ENCODE measurements around the gene NAIP. TPM values are rescaled to one million over a fixed set of nuclear protein-coding genes. Genes with fewer than 3 reads are reported as not detected.
"Not testable (repeated sequence)": the region's sequence is repeated elsewhere in the genome, so short reads cannot be mapped to it uniquely, and the experiment has no call there.

Gene NAIP
- polyA plus RNA-seq = 1 to 10 TPM; 2.3 to 3.7 (median 3.1) TPM

DNA sequence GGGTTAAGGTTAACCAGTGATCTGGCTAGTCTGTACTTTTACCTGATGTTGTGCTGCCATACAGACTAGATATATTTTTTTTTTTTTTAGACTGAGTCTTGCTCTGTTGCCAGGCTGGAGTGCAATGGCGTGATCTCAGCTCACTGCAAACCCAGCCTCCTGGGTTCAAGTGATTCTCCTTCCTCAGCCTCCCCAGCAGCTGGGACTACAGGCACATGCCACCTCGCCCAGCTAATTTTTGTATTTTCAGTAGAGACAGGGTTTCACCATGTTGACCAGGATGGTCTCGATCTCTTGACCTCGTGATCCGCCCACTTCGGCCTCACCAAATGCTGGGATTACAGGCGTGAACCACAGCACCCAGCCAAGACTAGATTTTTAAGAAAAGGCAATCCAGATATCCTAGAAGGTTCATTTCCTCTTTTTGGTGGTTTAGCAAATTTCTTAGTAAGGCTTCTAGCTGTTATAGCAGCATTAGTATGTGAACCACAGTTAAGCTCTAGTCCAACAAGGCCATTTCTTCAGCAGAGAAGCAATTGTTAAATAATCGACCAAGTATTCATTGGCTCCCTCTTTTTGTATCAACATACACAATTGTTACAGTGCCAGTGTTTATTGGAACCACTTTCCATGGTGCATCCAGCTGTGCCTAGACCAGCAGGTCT, at the start of gene NAIP:
Gene NAIP, minus strand, starts transcription at position 51 of the 665 bp plus-strand sequence. CDS start 12,424 bp downstream, outside the sequence.
- H3K36me3 Mint-ChIP-seq; H3K27ac Mint-ChIP-seq; H3K4me1 Mint-ChIP-seq; H3K4me3 Mint-ChIP-seq; H3K9me3 Mint-ChIP-seq; H3K27me3 Mint-ChIP-seq (ENCODE audit: low read depth in 3 of 3); DNase-seq: not testable (repeated sequence)

- H3K4me1 Mint-ChIP-seq; H3K36me3 Mint-ChIP-seq; H3K27ac Mint-ChIP-seq; DNase-seq; H3K4me3 Mint-ChIP-seq; H3K27me3 Mint-ChIP-seq (ENCODE audit: low read depth in 3 of 3); H3K9me3 Mint-ChIP-seq: not testable (repeated sequence)
Measured at GRCh38 chr5:71067262-71067928, 42.3 kb upstream of the NAIP start, which contains the start of gene GTF2H2. Gene GTF2H2, minus strand, starts transcription at chr5:71067676. Its CDS starts 4,913 bp downstream, at chr5:71062763.

DNA sequence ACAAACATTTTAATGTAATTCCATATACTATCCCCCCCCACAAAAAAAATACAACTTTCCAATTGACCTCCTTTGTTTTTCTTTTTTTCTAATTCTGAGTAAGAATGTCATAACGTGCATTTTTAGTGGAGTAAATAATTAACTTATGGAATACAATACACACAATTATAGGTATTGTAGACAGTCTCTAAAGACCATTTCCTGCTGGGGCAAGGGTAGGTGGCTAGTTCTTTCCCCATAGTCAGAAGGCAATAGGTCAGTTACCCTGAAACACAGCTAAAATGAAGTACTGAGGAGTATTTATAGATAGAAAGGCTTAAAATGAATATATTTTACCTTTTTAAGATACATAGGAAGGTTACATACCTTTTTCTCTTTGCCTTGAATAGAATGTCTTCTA, 36.2 kb upstream of the NAIP start:
- not testable (repeated sequence) for H3K9me3 Mint-ChIP-seq; H3K27me3 Mint-ChIP-seq (ENCODE audit: low read depth in 3 of 3); H3K4me3 Mint-ChIP-seq; H3K36me3 Mint-ChIP-seq; H3K4me1 Mint-ChIP-seq; H3K27ac Mint-ChIP-seq; DNase-seq

- H3K27ac Mint-ChIP-seq; H3K27me3 Mint-ChIP-seq (ENCODE audit: low read depth in 3 of 3); DNase-seq; H3K9me3 Mint-ChIP-seq; H3K4me3 Mint-ChIP-seq; H3K4me1 Mint-ChIP-seq; H3K36me3 Mint-ChIP-seq: not testable (repeated sequence)
Measured at GRCh38 chr5:71059426-71059825, 34.3 kb upstream of the NAIP start.

GRCh38 chr5:71044808-71045207, 19.7 kb upstream of the NAIP start:
- not testable (repeated sequence) for H3K36me3 Mint-ChIP-seq; H3K4me1 Mint-ChIP-seq; H3K27me3 Mint-ChIP-seq (ENCODE audit: low read depth in 3 of 3); H3K9me3 Mint-ChIP-seq; H3K27ac Mint-ChIP-seq; H3K4me3 Mint-ChIP-seq; DNase-seq

DNA sequence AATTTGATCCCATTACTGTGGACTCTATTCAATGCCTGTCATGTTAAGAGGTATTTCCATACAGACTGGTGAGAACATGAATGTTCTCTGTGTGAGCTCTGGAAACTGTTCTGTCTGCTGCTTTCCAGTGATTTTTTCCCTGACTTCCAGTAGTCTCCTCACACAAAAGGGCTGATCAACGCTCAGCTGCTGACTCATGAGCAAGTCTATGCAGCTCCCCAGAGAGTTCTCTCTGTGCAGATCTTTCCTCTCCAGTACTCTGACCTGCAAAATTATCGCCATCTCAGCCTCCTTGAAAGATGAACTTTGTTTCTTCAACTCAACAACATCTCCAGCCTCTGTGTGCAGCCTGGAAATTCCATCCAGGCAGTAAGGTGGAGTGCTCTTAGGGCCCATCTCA, 19.0 kb upstream of the NAIP start:
- not testable (repeated sequence) for H3K27ac Mint-ChIP-seq; H3K9me3 Mint-ChIP-seq; H3K4me3 Mint-ChIP-seq; H3K36me3 Mint-ChIP-seq; H3K4me1 Mint-ChIP-seq; H3K27me3 Mint-ChIP-seq (ENCODE audit: low read depth in 3 of 3); DNase-seq

GRCh38 chr5:71031046-71031776, 6.1 kb upstream of the NAIP start:
- not testable (repeated sequence) for H3K36me3 Mint-ChIP-seq; H3K27me3 Mint-ChIP-seq (ENCODE audit: low read depth in 3 of 3); H3K4me3 Mint-ChIP-seq; DNase-seq; H3K27ac Mint-ChIP-seq; H3K4me1 Mint-ChIP-seq; H3K9me3 Mint-ChIP-seq

GRCh38 chr5:71020643-71021042, 4.5 kb downstream of the NAIP start:
- H3K4me1 Mint-ChIP-seq; DNase-seq; H3K4me3 Mint-ChIP-seq; H3K36me3 Mint-ChIP-seq; H3K9me3 Mint-ChIP-seq; H3K27me3 Mint-ChIP-seq (ENCODE audit: low read depth in 3 of 3); H3K27ac Mint-ChIP-seq: not testable (repeated sequence)

DNA sequence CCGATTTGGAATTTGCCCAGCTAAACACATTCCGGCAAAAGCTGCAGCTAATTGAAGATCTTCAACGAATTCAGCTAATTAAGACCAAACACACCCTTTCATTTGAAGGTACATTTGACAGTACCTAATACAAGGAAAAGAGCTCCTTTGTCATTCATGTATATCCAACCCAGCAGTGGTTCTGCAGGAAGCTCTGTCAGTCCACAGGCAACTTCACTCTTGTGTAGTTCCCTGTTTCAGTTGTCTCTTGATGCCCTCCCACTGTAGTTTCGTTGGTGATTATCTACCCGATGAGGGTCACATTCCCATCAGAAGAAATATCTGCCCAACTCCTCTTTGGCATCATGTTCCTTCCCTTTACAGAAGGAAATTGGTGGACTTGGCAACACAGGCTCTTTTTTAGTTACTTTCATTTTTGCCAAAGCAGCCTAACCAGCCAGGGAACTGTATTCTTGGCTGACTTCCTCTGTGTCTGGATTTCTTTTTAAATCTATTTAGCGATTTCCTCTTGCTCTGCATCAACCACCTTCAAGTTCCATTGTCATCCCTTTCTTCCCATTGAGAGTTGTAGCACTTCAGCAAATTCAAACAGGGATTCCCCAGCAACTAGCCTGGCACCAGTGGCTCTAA, 6.6 kb downstream of the NAIP start:
- H3K27me3 Mint-ChIP-seq (ENCODE audit: low read depth in 3 of 3); H3K36me3 Mint-ChIP-seq; H3K9me3 Mint-ChIP-seq; DNase-seq; H3K27ac Mint-ChIP-seq; H3K4me1 Mint-ChIP-seq; H3K4me3 Mint-ChIP-seq: not testable (repeated sequence)

GRCh38 chr5:71014176-71014575, 11.0 kb downstream of the NAIP start:
- Mint-ChIP-seq H3K27ac (no peak overlapping the region), H3K27me3 (ENCODE audit: low read depth in 3 of 3) (no peaks in the 10 kb centered on the region), H3K36me3 (no peaks in the 10 kb centered on the region), H3K4me1 (no peaks in the 10 kb centered on the region), H3K4me3 (no peak overlapping the region), H3K9me3 (no peaks in the 10 kb centered on the region)
- no peak for DNase-seq

GRCh38 chr5:71013575-71013974, 11.6 kb downstream of the NAIP start:
- H3K9me3 Mint-ChIP-seq = no peaks in the 10 kb centered on the region
- DNase-seq = no peak
- H3K36me3 Mint-ChIP-seq = no peaks in the 10 kb centered on the region
- H3K27me3 Mint-ChIP-seq (ENCODE audit: low read depth in 3 of 3) = no peaks in the 10 kb centered on the region
- no peak overlapping the region for H3K4me3 Mint-ChIP-seq
- no peaks in the 10 kb centered on the region for H3K4me1 Mint-ChIP-seq
- H3K27ac Mint-ChIP-seq = no peak overlapping the region

GRCh38 chr5:71011194-71011792, 13.8 kb downstream of the NAIP start:
- no peak overlapping the region for H3K4me3 Mint-ChIP-seq
- H3K27ac Mint-ChIP-seq = no peak overlapping the region
- H3K36me3 Mint-ChIP-seq = no peaks in the 10 kb centered on the region
- no peak for DNase-seq
- no peaks in the 10 kb centered on the region for H3K27me3 Mint-ChIP-seq (ENCODE audit: low read depth in 3 of 3)
- no peaks in the 10 kb centered on the region for H3K4me1 Mint-ChIP-seq
- H3K9me3 Mint-ChIP-seq = no peaks in the 10 kb centered on the region

DNA sequence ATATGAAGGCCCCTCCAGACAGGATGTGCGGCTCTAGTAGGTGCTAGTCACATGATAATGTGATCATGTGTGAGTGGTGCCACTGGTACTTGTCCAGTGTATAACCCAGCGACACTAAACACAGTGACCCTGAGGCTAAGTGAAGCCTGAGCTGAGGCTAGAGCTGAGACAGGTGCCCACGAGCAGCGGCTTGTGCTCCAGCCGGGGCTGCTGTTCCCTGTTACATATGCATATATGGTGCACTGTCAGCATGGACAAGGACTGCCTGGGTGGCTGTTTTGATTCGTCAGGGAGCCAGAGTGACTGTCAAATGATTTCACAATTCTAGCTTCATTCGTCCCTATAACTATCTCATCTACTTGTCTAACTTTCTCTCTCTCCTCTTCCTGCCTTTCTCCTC, 18.2 kb downstream of the NAIP start:
- not testable (repeated sequence) for DNase-seq; H3K9me3 Mint-ChIP-seq; H3K27me3 Mint-ChIP-seq (ENCODE audit: low read depth in 3 of 3); H3K27ac Mint-ChIP-seq; H3K36me3 Mint-ChIP-seq; H3K4me1 Mint-ChIP-seq; H3K4me3 Mint-ChIP-seq

DNA sequence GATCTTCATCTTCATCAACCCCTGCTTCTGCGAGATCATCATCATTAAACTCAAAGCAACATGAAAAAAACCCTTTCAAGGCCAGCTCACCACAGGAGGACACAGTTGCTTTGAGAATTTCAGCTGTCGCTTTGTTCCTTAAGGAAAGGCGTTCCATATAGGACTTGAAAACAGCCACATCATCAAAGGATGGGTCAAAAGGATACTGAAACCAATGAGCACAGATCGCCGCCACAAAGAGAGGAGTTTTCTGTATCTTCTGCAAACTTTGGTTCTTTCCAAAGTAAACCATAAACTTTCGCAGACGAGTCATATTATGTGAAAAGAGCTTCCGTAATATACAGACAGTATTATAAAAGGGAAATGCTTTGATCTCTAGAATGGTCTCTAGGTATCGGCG, 40.3 kb downstream of the NAIP start:
- not testable (repeated sequence) for H3K4me1 Mint-ChIP-seq; H3K27me3 Mint-ChIP-seq (ENCODE audit: low read depth in 3 of 3); DNase-seq; H3K9me3 Mint-ChIP-seq; H3K36me3 Mint-ChIP-seq; H3K27ac Mint-ChIP-seq; H3K4me3 Mint-ChIP-seq

Data from immature natural killer cell (primary cell).